Stimulated activated CD4-positive, alpha-beta T cell treated with anti-CD3 and anti-CD28 coated beads, Interleukin-15, amount 100 ng/mL, for 48 hours (primary cell): Measurements from ENCODE around the gene ZNF573.
"Not testable (repeated sequence)": the region's sequence is repeated elsewhere in the genome, so short reads cannot be mapped to it uniquely, and the experiment has no call there.

ENCODE experiments used
- DNase-seq, 2 donors: peaks; one replicate each; pipeline ENCODE4 v3.0.0-alpha.2; 2020; ENCODE audit warnings: low read depth in 2 of 2

ZNF573 gene

GRCh38 chr19:37779127-37780005 lies at the start of gene ZNF573:
ZNF573 (minus strand) TSS chr19:37779586; CDS start chr19:37773729, 5,857 bp downstream.
- DNase-seq = peak; percentile 67 to 77

- peak; percentile 6 to 30 for DNase-seq
Measured at GRCh38 chr19:37817180-37817981, 38.0 kb upstream of the ZNF573 start.

GRCh38 chr19:37815611-37816010 lies 36.2 kb upstream of the ZNF573 start:
- not testable (repeated sequence) for DNase-seq

GRCh38 chr19:37813340-37813739 lies 34.0 kb upstream of the ZNF573 start:
- DNase-seq = no peak

- DNase-seq = no peak
Measured at GRCh38 chr19:37809366-37809765, 30.0 kb upstream of the ZNF573 start.

GRCh38 chr19:37803249-37803840 lies 24.0 kb upstream of the ZNF573 start:
- DNase-seq = no peak

- DNase-seq = no peak
Measured at GRCh38 chr19:37790244-37790925, 11.0 kb upstream of the ZNF573 start.

- no peak for DNase-seq
Measured at GRCh38 chr19:37778613-37779126, 716 bp downstream of the ZNF573 start.

GRCh38 chr19:37770985-37771384 lies 8.4 kb downstream of the ZNF573 start:
- DNase-seq = no peak

- no peak for DNase-seq
Measured at GRCh38 chr19:37763488-37763887, 15.9 kb downstream of the ZNF573 start.

- not testable (repeated sequence) for DNase-seq
Measured at GRCh38 chr19:37757683-37758082, 21.7 kb downstream of the ZNF573 start.

- no peak for DNase-seq
Measured at GRCh38 chr19:37738371-37738770, 41.0 kb downstream of the ZNF573 start.

- no peak for DNase-seq
Measured at GRCh38 chr19:37725181-37725580, 54.2 kb downstream of the ZNF573 start.

GRCh38 chr19:37719927-37720265 lies 59.5 kb downstream of the ZNF573 start:
- DNase-seq = no peak

GRCh38 chr19:37719111-37719926 lies 60.1 kb downstream of the ZNF573 start, which contains the start of gene ZNF607:
ZNF607 (minus strand) TSS chr19:37719761; CDS start chr19:37711618, 8,143 bp downstream.
- peak; percentile 80 to 85 for DNase-seq

- no peak for DNase-seq
Measured at GRCh38 chr19:37718304-37718703, 61.1 kb downstream of the ZNF573 start.

GRCh38 chr19:37716140-37716539 lies 63.2 kb downstream of the ZNF573 start:
- DNase-seq = no peak

- no peak for DNase-seq
Measured at GRCh38 chr19:37706052-37706605, 73.3 kb downstream of the ZNF573 start.

- no peak for DNase-seq
Measured at GRCh38 chr19:37699057-37699456, 80.3 kb downstream of the ZNF573 start.

GRCh38 chr19:37698216-37698615 lies 81.2 kb downstream of the ZNF573 start:
- DNase-seq = no peak
